Measurements from ENCODE around the gene FXR2. TPM values are rescaled to one million over a fixed set of nuclear protein-coding genes. Genes with fewer than 3 reads are reported as not detected.

Gene FXR2
- total and polyA plus RNA-seq, 9 of the 15 experiments (the other 6 are each of a cell fraction or from before 2014, with no cell fraction given): 2.0 to 49.3 (median 24.5) TPM

- TF ChIP-seq FOXO4 (CRISPR knock-in tag; IDR thresholded peaks at IDR 0.05): no peak
- no peak for TF ChIP-seq TEAD1 (CRISPR knock-in tag; IDR thresholded peaks at IDR 0.05)
- no peak for TF ChIP-seq THRA (IDR thresholded peaks at IDR 0.05)
- no peak for TF ChIP-seq ZNF124 (CRISPR knock-in tag; IDR thresholded peaks at IDR 0.05)
- no peak for TF ChIP-seq ARID3A (IDR thresholded peaks at IDR 0.05; ENCODE audit: borderline replicate concordance, low read depth, low read length)
- TF ChIP-seq ZFP30 (CRISPR knock-in tag; IDR thresholded peaks at IDR 0.05; ENCODE audit: borderline replicate concordance): no peak
- TF ChIP-seq MXI1 (IDR thresholded peaks at IDR 0.05; ENCODE audit: low read depth, low read length): no peak
- TF ChIP-seq ATF7 (IDR thresholded peaks at IDR 0.05): no peak
- no peak for TF ChIP-seq ZNF436 (CRISPR knock-in tag; IDR thresholded peaks at IDR 0.05)
- no peak for TF ChIP-seq TGIF2 (CRISPR knock-in tag; IDR thresholded peaks at IDR 0.05)
- peak; percentile 31; the same call in 1 of the 2 replicates for TF ChIP-seq CTBP1 (IDR thresholded peaks at IDR 0.05; ENCODE audit: borderline replicate concordance)
- TF ChIP-seq SLC30A9 (CRISPR knock-in tag; IDR thresholded peaks at IDR 0.05): no peak
- TF ChIP-seq CHD2 (IDR thresholded peaks at IDR 0.05; ENCODE audit: low read depth, low read length): no peak
- no peak for TF ChIP-seq TOE1 (IDR thresholded peaks at IDR 0.05; ENCODE audit: borderline replicate concordance)
- TF ChIP-seq TOE1 (CRISPR knock-in tag; IDR thresholded peaks at IDR 0.05; ENCODE audit: borderline replicate concordance, low read depth): no peak
- no peak for TF ChIP-seq ZBTB43 (CRISPR knock-in tag; IDR thresholded peaks at IDR 0.05)
- TF ChIP-seq STAT5B (CRISPR knock-in tag; IDR thresholded peaks at IDR 0.05): no peak
- TF ChIP-seq ZNF277 (CRISPR knock-in tag; IDR thresholded peaks at IDR 0.05; ENCODE audit: borderline replicate concordance): no peak
- TF ChIP-seq ZC3H11A (IDR thresholded peaks at IDR 0.05; ENCODE audit: low read depth, low read length): no peak
- peak; percentile 60; the same call in 1 of the 2 replicates for TF ChIP-seq TAL1 (IDR thresholded peaks at IDR 0.05)
- no peak for TF ChIP-seq KAT2B (IDR thresholded peaks at IDR 0.05; ENCODE audit: low read depth, low read length)
- no peak for TF ChIP-seq ZNF347 (CRISPR knock-in tag; IDR thresholded peaks at IDR 0.05; ENCODE audit: low read depth)
Measured at GRCh38 chr17:7548585-7549400, 65.9 kb downstream of the FXR2 start, which contains the start of gene TNFSF12 (continued).

Measured in K562 (cell line).